Testis (tissue), 3 donors: ENCODE data around the gene SDC3. TPM values are rescaled to one million over a fixed set of nuclear protein-coding genes. Genes with fewer than 3 reads are reported as not detected.
"Not testable (repeated sequence)": the region's sequence is repeated elsewhere in the genome, so short reads cannot be mapped to it uniquely, and the experiment has no call there.

Experiments
- DNase-seq: peaks from one replicate; pipeline ENCODE4 v3.0.0-alpha.2; 2019
- H3K27ac ChIP-seq, 2 donors: fragments of 200-600 bp; sonication (generic); one replicate each; pipeline ENCODE4 v1.5.1; 2019
- H3K27me3 ChIP-seq: fragments of 200-600 bp; sonication (generic); one replicate; pipeline ENCODE4 v1.5.1; 2019
- H3K36me3 ChIP-seq: fragments of 200-600 bp; sonication (generic); one replicate; pipeline ENCODE4 v1.5.1; 2017; ENCODE audit warnings: low read depth; ENCODE audit errors: missing control alignments
- H3K4me1 ChIP-seq: fragments of 200-600 bp; sonication (generic); one replicate; pipeline ENCODE4 v1.5.1; 2019
- H3K4me3 ChIP-seq, 2 donors: fragments of 200-600 bp; sonication (generic); one replicate each; pipeline ENCODE4 v1.5.1; 2017 to 2019
- H3K9me3 ChIP-seq: fragments of 200-600 bp; sonication (generic); one replicate; pipeline ENCODE4 v1.5.1; 2017
- CTCF ChIP-seq, 3 experiments: fragments of 450-650 bp in 2 of 3; fragments of 200-600 bp in 1 of 3; sonication (generic) in 1 of 3; IDR thresholded peaks; one replicate each; pipeline ENCODE4 v1.5.1; 2016 to 2019; ENCODE audit warnings: antibody characterized with exemption in 3 of 3, mild to moderate bottlenecking in 2 of 3, moderate library complexity in 1 of 3
- POLR2A ChIP-seq: fragments of 450-650 bp; IDR thresholded peaks from one replicate; pipeline ENCODE4 v1.6.1; 2017; ENCODE audit warnings: antibody characterized with exemption, mild to moderate bottlenecking, moderate library complexity
- WGBS, 2 donors: methylation state at CpG; one replicate each; pipeline ENCODE4 v1.1.5; 2018; 5-methylcytosine and 5-hydroxymethylcytosine counted together
- intact Hi-C: fragments of 100-400 bp; cut with DNase I; formaldehyde crosslinking; loops from one replicate; pipeline ENCODE4 v1.15.1; 2023; ENCODE audit warnings: low total_unique reads
- polyA plus RNA-seq: library from polyadenylated mRNA; stranded (reverse); fragments of 350-450 nt; fragmentation: Illumina TruSeq; extraction: RNeasy Lipid Tissue Mini Kit (QIAGEN cat#74804); gene quantifications from one replicate; pipeline ENCODE4 v1.2.3, GENCODE V29; 2014; ENCODE audit warnings: low read depth, low replicate concordance; ENCODE audit not compliant: insufficient read depth
- total RNA-seq, 2 donors: library from RNA; depleted of rRNA; stranded (reverse); fragments of >200 nt; gene quantifications; one replicate each; pipeline ENCODE4 v1.2.3, GENCODE V29; 2016

SDC3 gene
- total and polyA plus RNA-seq, 3 donors from 2014 or later, result 3.9 to 21.2 (median 6.9) TPM

- Histone ChIP-seq H3K27me3 (no peaks in the 10 kb centered on the region), H3K4me3 (no peak overlapping the region), H3K4me1 (no peaks in the 10 kb centered on the region), H3K36me3 (no peaks in the 10 kb centered on the region), H3K27ac (no peak overlapping the region), H3K9me3 (no peaks in the 10 kb centered on the region)
- intact Hi-C loops, result no loop called here
- no peak for TF ChIP-seq POLR2A
- DNase-seq, result no peak
These were observed 38.7 kb upstream of the SDC3 start for GRCh38 chr1:30947212-30947611.

- DNase-seq, result no peak
- Histone ChIP-seq H3K27ac (no peak overlapping the region), H3K4me3 (no peak overlapping the region), H3K4me1 (no peaks in the 10 kb centered on the region), H3K36me3 (no peaks in the 10 kb centered on the region), H3K27me3 (no peaks in the 10 kb centered on the region), H3K9me3 (no peaks in the 10 kb centered on the region)
- TF ChIP-seq CTCF (IDR thresholded peaks at IDR 0.05) (no peak), POLR2A (no peak)
- 87 to 95% methylated on average over 7 of the region's 7 CpGs for WGBS, 2 donors
- intact Hi-C loops, result no loop called here
These were observed 33.9 kb upstream of the SDC3 start for GRCh38 chr1:30942326-30942963.

GRCh38 chr1:30940541-30940940 is 32.0 kb upstream of the SDC3 start:
- Histone ChIP-seq H3K27ac (no peak overlapping the region), H3K9me3 (no peaks in the 10 kb centered on the region), H3K4me3 (no peak overlapping the region), H3K4me1 (no peaks in the 10 kb centered on the region), H3K27me3 (no peaks in the 10 kb centered on the region), H3K36me3 (no peaks in the 10 kb centered on the region)
- intact Hi-C loops, result no loop called here
- DNase-seq, result no peak
- TF ChIP-seq POLR2A (no peak), CTCF (IDR thresholded peaks at IDR 0.05) (no peak)

GRCh38 chr1:30936541-30937171 is 28.1 kb upstream of the SDC3 start:
- Histone ChIP-seq H3K27ac (no peak overlapping the region), H3K27me3 (no peaks in the 10 kb centered on the region), H3K4me1 (no peaks in the 10 kb centered on the region), H3K4me3 (no peak overlapping the region), H3K36me3 (no peaks in the 10 kb centered on the region), H3K9me3 (no peaks in the 10 kb centered on the region)
- DNase-seq, result no peak
- intact Hi-C loops, result no loop called here
- TF ChIP-seq POLR2A, result no peak
- no peak for TF ChIP-seq CTCF (IDR thresholded peaks at IDR 0.05)
- WGBS, 2 donors, result 92 to 95% methylated on average over 20 of the region's 20 CpGs

GRCh38 chr1:30935758-30936157 is 27.2 kb upstream of the SDC3 start:
- 80% methylated on average over 1 of the region's 4 CpGs; no CpG with 5 or more reads in 1 of the 2 donors for WGBS, 2 donors
- intact Hi-C loops, H3K4me1 ChIP-seq, H3K4me3 ChIP-seq, H3K9me3 ChIP-seq, H3K27ac ChIP-seq, H3K27me3 ChIP-seq, H3K36me3 ChIP-seq, DNase-seq: not testable (repeated sequence)

GRCh38 chr1:30934613-30935012 is 26.1 kb upstream of the SDC3 start:
- no peak for DNase-seq
- Histone ChIP-seq H3K27ac (no peak overlapping the region), H3K4me3 (no peak overlapping the region), H3K9me3 (no peaks in the 10 kb centered on the region), H3K27me3 (no peaks in the 10 kb centered on the region), H3K36me3 (no peaks in the 10 kb centered on the region), H3K4me1 (no peaks in the 10 kb centered on the region)
- WGBS, 2 donors, result 82 to 85% methylated on average over 3 of the region's 3 CpGs
- TF ChIP-seq POLR2A (no peak), CTCF (IDR thresholded peaks at IDR 0.05) (no peak)
- intact Hi-C loops, result no loop called here
